Ishikawa (cell line): ENCODE data around the gene AATF.

Experiments used
- EP300 ChIP-seq: IDR thresholded peaks from 2 replicates; pipeline ENCODE4 v1.6.1; 2012; ENCODE audit warnings: borderline replicate concordance
- RAD21 ChIP-seq: IDR thresholded peaks from 2 replicates; pipeline ENCODE4 v1.6.1; 2012; ENCODE audit warnings: low read depth
- TCF12 ChIP-seq: IDR thresholded peaks from 2 replicates; pipeline ENCODE4 v1.6.1; 2012; ENCODE audit warnings: low read depth
- TEAD4 ChIP-seq: IDR thresholded peaks from 2 replicates; pipeline ENCODE4 v1.6.1; 2012
- YY1 ChIP-seq: IDR thresholded peaks from 2 replicates; pipeline ENCODE4 v1.6.1; 2012; ENCODE audit warnings: low read depth
- TF ChIP-seq, protein P1 (sequence below): IDR thresholded peaks from 2 replicates; pipeline ENCODE4 v1.6.1; 2012
- TF ChIP-seq, protein P2 (sequence below): IDR thresholded peaks from 2 replicates; pipeline ENCODE4 v1.6.1; 2012; ENCODE audit warnings: low read depth, mild to moderate bottlenecking

DNA sequence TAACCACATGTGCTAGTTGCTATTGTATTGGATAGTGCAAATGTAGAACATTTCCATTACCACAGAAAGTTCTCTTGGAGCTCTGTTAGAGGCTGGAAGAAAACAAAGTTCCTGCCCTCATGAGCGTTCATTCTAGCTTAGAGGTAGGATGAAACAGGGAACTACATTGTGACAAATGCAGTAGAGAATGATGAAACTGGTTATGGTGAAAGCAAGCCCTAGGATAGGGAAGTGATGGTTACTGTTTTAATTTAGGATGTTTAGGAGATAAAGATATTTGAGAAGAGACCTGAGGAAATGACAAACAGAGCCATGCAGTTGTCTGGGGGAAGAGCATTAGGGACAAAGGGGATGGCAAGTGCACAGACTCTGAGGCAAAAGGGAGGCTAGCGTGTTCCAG, 50.7 kb downstream of the AATF start:
- TF ChIP-seq TCF12 (no peak), EP300 (no peak), TEAD4 (no peak), YY1 (no peak), RAD21 (no peak)
- TF ChIP-seq, protein P1, sequence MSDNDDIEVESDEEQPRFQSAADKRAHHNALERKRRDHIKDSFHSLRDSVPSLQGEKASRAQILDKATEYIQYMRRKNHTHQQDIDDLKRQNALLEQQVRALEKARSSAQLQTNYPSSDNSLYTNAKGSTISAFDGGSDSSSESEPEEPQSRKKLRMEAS = no peak
- TF ChIP-seq, protein P2, sequence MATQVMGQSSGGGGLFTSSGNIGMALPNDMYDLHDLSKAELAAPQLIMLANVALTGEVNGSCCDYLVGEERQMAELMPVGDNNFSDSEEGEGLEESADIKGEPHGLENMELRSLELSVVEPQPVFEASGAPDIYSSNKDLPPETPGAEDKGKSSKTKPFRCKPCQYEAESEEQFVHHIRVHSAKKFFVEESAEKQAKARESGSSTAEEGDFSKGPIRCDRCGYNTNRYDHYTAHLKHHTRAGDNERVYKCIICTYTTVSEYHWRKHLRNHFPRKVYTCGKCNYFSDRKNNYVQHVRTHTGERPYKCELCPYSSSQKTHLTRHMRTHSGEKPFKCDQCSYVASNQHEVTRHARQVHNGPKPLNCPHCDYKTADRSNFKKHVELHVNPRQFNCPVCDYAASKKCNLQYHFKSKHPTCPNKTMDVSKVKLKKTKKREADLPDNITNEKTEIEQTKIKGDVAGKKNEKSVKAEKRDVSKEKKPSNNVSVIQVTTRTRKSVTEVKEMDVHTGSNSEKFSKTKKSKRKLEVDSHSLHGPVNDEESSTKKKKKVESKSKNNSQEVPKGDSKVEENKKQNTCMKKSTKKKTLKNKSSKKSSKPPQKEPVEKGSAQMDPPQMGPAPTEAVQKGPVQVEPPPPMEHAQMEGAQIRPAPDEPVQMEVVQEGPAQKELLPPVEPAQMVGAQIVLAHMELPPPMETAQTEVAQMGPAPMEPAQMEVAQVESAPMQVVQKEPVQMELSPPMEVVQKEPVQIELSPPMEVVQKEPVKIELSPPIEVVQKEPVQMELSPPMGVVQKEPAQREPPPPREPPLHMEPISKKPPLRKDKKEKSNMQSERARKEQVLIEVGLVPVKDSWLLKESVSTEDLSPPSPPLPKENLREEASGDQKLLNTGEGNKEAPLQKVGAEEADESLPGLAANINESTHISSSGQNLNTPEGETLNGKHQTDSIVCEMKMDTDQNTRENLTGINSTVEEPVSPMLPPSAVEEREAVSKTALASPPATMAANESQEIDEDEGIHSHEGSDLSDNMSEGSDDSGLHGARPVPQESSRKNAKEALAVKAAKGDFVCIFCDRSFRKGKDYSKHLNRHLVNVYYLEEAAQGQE = no peak
